Raji (cell line): ENCODE results near the gene RHEX.

Experiments
- POLR2A ChIP-seq: IDR thresholded peaks from 2 replicates; pipeline ENCODE4 v1.6.1; 2011; ENCODE audit warnings: low read depth, low read length, control low read depth; ENCODE audit not compliant: insufficient read depth

Gene RHEX

DNA sequence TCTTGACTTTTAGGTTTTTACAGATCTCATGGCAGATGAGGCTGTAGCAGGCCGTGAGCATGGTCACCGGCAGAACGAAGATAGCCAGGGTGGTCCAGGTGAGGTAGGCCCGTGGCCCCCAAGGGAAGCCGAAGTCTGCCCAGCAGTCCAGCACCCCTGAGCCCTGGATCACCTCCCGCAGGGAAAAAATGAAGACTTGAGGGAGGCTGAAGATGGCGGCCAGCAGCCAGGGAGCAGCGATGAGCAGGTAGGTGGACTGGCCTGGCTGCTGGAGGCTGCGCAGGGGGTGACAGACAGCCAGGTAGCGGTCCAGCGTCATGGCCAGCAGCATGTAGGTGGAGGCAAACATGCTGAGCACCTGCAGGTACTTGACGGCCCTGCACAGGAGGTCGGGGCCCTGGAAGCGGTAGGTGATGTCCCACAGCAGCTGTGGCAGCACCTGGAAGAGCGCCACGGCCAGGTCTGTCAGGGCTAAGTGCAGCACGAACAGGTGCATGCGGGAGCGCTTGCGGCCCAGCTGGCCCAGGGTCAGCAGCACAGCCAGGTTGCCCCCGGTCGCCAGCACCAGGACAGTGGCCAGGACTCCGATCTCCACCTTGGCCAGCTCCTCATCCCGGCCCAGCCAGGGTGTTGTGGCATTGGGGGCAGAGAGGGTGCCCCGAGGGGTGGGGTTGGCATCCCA lies 63.4 kb downstream of the RHEX start:
- TF ChIP-seq POLR2A: no peak

- no peak for TF ChIP-seq POLR2A
Measured at GRCh38 chr1:206116873-206117150, 63.8 kb downstream of the RHEX start.

- TF ChIP-seq POLR2A: no peak
Measured at GRCh38 chr1:206117151-206117948, 64.4 kb downstream of the RHEX start, which contains the start of gene AVPR1B. TSS of gene AVPR1B (minus strand) at chr1:206117388. CDS start at chr1:206116890, 498 bp downstream.

GRCh38 chr1:206120406-206120805 lies 67.4 kb downstream of the RHEX start:
- TF ChIP-seq POLR2A: no peak

- TF ChIP-seq POLR2A: no peak
Measured at GRCh38 chr1:206121269-206121668, 68.3 kb downstream of the RHEX start.

GRCh38 chr1:206122686-206123085 lies 69.7 kb downstream of the RHEX start:
- no peak for TF ChIP-seq POLR2A

DNA sequence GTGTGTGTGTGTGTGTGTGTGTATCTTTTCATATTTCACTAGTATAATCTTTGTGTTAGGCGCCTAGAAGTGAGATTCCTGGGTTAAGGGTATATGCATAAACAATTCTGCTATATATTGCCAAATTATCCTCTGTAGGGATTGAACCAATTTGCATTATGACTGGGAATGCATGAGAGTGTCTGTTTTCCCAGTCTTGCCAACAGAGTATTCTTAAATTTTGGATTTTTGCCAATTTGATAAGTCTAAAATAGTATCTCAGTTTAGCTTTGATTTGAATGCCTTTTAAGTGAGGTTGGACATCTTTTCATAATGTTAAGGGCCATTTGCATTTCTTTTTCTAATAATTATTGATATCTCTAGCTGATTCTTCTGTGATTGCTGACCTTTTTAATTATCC lies 72.4 kb downstream of the RHEX start:
- no peak for TF ChIP-seq POLR2A

DNA sequence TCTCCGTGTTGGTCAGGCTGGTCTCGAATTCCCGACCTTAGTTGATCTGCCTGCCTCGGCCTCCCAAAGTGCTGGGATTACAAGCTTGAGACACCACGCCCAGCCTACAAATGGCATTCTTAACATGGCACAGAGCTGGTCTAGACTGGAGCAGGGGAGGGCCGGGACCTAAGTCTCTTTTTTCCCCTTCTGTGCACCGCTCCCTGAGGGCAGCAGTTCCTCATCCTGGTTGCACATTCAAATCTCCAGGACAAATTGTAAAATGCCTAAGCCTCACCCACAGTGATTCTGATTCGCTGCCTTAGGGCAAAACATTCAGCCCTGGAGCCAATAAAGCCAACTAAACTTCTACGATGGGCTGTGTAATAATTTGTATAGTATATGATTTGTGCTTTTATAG lies 74.4 kb downstream of the RHEX start:
- TF ChIP-seq POLR2A: no peak

DNA sequence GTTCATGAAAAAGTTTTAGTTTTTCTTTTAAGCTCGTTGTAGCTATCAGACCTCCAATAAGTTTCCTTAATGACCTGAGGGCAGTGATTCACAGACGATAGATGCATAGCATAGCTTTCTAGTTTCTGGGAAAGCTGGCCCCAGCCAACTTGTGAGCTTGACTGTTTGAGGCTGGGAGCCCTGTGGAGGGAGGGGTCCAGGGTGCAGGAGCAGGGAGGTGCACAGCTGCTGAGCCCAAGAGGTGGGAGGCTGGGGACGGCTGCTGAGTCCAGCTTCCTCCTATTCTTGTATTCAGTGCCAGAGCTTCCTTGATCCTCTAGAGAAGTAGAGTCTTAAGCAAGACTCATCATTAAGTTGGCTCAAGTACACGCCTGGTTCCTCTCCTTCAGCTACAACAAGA lies 75.2 kb downstream of the RHEX start:
- no peak for TF ChIP-seq POLR2A

DNA sequence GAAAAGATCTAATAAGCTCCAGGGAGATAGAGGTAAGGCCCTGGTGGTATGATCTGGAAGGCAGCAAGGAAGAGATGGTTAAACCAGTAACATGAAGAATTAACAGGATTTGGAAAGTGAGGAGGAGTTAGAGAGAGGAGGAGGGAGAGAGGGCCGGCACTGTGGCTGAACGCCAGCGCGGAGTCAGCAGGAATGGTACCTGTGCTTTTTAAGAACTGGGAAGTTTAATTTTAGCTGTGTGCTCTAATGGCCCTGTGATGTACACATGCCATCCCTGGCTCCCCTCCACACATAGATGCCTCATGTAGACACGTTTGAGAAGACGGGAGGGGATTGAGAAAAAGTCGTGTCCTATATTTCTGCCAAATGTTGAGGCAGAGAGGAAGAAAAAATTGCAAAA lies 78.1 kb downstream of the RHEX start:
- TF ChIP-seq POLR2A: no peak

DNA sequence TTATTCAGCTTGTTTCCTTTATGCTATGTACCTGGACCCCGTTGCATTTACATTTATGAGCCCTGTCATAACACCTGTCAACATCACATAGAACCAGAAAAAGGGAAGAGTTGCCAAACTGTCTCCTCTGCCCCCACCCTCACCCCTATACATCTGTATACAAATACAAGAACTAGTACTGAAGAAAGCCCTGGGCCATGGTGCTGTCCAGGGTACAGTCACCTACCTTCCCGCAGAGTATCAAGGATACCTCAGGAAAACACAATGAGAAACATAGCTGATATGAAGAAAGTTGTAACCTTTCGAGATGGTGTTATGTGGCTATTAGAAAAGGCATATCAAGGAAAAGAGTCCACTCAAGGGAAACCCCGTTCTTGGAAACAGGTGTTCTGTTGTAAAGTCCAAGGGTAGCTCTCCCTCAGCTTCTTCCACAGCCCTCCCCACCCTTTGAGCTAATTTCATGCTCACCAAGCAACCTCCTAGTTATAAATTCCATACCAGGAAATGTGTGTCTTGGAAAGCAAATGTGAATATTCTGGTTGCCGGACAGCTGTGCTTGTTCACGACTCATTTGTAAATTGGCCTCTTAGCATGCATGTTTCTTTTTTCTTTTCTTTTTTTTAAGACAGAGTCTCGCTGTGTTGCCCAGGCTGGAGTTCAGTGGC lies 80.9 kb downstream of the RHEX start:
- TF ChIP-seq POLR2A: no peak

- TF ChIP-seq POLR2A: no peak
Measured at GRCh38 chr1:206135248-206135647, 82.3 kb downstream of the RHEX start.

DNA sequence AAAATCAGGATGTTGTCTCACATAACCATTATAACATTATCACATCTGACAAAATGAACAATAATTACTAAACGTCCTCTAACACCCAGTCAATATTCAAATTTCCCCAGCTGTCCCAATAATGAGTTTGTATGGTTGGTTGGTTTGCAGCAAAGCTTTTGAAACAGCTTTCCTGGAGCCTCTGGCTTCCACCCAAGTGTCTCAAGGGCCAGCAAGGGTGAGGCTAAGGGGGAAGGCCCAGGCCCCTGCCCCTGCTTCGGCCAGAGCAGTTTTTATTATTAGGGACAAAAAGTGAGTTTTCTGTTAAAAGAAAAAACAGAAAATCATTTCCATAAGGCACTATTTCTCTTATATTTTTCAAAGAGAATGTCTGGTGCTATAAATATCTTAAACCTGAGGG lies 83.3 kb downstream of the RHEX start:
- TF ChIP-seq POLR2A: no peak

GRCh38 chr1:206142011-206142410 lies 89.0 kb downstream of the RHEX start:
- TF ChIP-seq POLR2A: no peak

GRCh38 chr1:206142770-206143169 lies 89.8 kb downstream of the RHEX start:
- no peak for TF ChIP-seq POLR2A

DNA sequence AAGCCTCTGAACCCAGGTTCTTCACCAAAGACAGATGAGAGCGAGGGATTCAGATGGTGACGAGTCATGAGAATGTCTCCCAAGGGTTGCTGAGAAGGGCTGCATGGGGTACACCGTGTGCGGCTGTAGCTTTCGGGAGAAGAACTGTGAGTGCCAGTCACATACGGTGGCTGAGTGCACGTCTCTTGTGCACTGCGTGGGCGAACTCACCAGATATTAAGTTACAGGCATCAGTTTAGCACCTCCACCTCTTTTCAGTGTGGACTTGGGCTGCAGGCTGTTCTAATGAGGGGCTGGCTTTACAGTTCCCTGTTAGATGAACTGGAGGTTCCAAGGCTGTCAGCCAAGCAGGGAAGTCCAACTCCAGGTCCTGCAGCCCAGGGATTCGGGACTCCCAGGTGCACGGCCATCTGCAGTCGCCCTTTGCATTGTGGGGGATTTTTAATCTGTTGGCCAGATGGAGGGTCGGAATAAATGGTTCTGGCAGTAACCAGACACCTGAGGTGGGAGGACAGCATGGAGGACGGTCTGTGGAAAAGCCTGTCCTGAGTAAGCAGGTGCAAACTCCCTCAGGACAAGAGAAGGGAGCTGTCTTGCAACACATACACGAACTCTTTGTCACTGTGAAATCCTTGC lies 90.7 kb downstream of the RHEX start:
- TF ChIP-seq POLR2A: no peak
